ENCODE data around the gene PAEP. TPM values are rescaled to one million over a fixed set of nuclear protein-coding genes. Genes with fewer than 3 reads are reported as not detected.

The PAEP gene
- total RNA-seq, 2 donors from 2014 or later, result not detected

DNA sequence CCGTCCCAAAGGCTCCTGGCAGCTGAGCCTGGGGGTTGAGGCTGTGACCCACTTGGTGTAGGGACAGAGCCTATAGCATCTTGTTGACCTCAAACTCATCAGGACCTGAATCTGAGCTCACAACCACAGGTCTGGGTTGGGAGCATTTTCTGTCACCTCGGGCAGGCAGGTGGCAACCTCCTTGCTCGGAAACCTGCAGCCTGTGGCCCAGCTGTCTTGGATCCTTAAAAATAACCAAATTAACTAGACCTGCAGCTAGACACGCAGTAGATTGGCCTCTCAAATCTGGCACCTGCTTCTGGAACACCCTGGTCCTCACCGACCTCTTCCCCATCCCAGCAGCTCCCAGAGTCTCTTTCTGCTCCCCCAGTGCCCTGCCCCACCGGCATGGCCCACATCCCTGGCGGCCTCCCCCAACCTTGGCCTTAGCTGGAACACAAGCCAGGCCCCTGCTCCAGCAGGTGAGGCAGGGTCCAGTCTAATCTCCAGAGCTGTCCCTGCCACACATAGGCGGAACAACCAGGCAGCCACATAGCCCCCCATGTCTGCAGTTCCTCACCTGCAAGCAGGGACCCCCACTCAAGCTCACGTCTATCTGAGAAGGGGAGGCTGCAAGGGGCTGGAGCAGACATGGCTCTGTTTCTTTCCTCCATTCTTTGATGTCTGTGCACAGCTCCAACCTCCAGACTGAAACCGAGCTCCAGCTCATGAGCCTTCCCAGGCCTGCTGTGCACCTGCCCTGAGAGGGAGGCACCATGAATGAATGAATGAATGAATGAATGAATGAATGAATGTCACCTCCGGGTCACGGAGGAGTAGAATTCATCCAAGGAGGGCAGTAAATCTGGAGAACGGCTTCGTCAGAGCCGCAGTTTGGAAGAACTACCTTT, 28.3 kb downstream of the PAEP start:
- Histone ChIP-seq H3K4me3 (no peak overlapping the region), H3K4me1 (no peaks in the 10 kb centered on the region), H3K27me3 (no peaks in the 10 kb centered on the region), H3K27ac (no peak overlapping the region), H3K36me3 (replicated peaks in 1 of 2; ENCODE audit: insufficient read depth in 1 of 2, low read depth in 2 of 2) (no peaks in the 10 kb centered on the region), H3K9me3 (no peaks in the 10 kb centered on the region)
- intact Hi-C loops (cut with DNase I), result no loop called here
- DNase-seq, result no peak
- WGBS, 2 donors, result 52 to 62% methylated on average over 9 to 14 of the region's 15 CpGs
- TF ChIP-seq, protein P1, sequence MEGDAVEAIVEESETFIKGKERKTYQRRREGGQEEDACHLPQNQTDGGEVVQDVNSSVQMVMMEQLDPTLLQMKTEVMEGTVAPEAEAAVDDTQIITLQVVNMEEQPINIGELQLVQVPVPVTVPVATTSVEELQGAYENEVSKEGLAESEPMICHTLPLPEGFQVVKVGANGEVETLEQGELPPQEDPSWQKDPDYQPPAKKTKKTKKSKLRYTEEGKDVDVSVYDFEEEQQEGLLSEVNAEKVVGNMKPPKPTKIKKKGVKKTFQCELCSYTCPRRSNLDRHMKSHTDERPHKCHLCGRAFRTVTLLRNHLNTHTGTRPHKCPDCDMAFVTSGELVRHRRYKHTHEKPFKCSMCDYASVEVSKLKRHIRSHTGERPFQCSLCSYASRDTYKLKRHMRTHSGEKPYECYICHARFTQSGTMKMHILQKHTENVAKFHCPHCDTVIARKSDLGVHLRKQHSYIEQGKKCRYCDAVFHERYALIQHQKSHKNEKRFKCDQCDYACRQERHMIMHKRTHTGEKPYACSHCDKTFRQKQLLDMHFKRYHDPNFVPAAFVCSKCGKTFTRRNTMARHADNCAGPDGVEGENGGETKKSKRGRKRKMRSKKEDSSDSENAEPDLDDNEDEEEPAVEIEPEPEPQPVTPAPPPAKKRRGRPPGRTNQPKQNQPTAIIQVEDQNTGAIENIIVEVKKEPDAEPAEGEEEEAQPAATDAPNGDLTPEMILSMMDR (IDR thresholded peaks at IDR 0.05), result no peak
- TF ChIP-seq POLR2A (IDR thresholded peaks at IDR 0.05), result no peak
- ATAC-seq, result no peak

DNA sequence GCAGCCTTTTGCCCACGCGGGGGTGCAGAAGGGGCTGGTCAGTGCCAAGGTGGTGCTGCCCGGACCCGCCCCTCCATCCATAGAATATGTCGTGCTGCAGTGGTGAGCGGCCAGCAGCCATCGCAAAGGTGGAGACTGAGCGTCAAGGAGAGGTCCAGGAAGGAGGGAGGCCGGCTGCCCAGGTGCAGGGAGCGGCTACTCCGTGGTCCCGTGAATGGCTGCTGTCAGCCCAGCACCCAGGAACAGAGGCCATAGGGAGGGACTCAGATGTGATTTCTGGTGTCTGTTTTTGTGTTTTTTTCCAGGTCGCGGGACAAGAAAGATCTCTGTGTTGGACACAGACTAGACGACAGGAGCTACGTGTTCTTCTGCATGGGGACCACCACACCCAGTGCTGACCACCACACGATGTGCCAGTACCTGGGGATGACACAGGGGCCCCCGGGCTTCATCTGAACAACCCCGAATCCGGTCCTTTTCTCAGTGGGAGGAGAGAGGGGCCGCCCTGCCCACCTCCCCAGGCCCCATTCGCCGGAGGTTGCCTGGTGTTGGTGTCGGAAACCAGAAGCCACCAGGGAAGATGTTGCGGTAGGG, 29.0 kb downstream of the PAEP start:
- Histone ChIP-seq H3K9me3 (no peaks in the 10 kb centered on the region), H3K36me3 (replicated peaks in 1 of 2; ENCODE audit: insufficient read depth in 1 of 2, low read depth in 2 of 2) (no peaks in the 10 kb centered on the region), H3K27ac (no peak overlapping the region), H3K4me1 (no peaks in the 10 kb centered on the region), H3K4me3 (no peak overlapping the region), H3K27me3 (no peaks in the 10 kb centered on the region)
- ATAC-seq, result no peak
- no peak for DNase-seq
- 59 to 68% methylated on average over 10 to 24 of the region's 25 CpGs for WGBS, 2 donors
- TF ChIP-seq POLR2A (IDR thresholded peaks at IDR 0.05), result no peak
- TF ChIP-seq, protein P1 (IDR thresholded peaks at IDR 0.05), result no peak
- intact Hi-C loops (cut with DNase I), result no loop called here

DNA sequence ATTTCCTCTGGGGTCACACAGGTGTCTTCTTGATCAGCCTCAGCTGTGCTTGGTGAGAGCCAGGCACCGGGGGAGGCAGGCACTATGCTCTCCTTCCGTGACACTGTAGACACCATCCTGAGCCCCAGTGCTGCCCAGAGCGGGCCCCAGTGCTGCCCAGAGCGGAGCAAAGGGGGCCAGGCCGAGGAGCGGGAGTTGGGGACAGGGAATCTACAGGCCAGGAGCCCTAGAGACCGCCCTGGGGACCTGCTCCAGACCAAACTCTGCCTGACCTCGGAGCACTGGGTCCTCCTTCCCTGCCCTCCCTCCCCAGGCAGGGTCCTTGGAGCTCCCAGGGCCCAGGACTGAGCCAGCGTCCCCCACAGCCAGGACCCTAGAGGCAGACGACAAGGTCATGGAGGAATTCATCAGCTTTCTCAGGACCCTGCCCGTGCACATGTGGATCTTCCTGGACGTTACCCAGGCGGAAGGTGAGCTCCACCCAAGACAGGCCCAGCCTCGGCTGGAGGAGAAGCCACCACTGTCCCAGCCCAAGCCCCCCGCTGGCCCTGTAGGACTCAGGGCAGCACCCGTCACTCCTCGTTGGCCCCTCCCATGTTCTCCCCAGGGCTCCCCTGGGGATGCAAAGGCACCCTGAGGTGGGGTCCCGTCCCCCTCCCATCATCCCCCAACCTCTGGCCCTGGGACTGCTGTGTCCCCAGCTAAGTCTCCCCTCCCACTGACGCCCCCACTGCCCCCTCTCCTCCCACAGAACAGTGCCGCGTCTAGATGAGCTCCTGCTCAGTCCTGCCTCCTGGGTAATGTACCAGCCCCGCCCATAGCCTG, 30.2 kb downstream of the PAEP start:
- intact Hi-C loops (cut with DNase I), result no loop called here
- Histone ChIP-seq H3K27me3 (no peaks in the 10 kb centered on the region), H3K27ac (no peak overlapping the region), H3K4me3 (no peak overlapping the region), H3K9me3 (no peaks in the 10 kb centered on the region), H3K36me3 (replicated peaks in 1 of 2; ENCODE audit: insufficient read depth in 1 of 2, low read depth in 2 of 2) (no peaks in the 10 kb centered on the region), H3K4me1 (no peaks in the 10 kb centered on the region)
- ATAC-seq (no peak), DNase-seq (no peak)
- TF ChIP-seq, protein P1 (IDR thresholded peaks at IDR 0.05), result no peak
- TF ChIP-seq POLR2A (IDR thresholded peaks at IDR 0.05), result no peak
- WGBS, 2 donors, result 51 to 58% methylated on average over 10 to 22 of the region's 22 CpGs

DNA sequence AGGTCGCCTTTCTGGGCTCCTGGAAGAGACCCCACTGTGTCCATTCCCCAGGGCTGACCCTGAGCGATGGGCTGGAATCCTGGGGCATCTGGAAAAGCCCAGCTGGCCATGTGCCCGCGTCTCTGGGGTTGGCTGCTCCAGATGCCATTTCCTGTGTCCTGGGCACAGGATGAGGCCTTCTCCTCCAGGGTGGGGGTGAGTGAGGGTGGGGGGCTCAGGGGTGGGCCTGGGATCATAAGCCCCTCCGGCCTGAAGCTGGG, 30.7 kb downstream of the PAEP start:
- intact Hi-C loops (cut with DNase I), result no loop called here
- DNase-seq (no peak), ATAC-seq (no peak)
- H3K36me3 ChIP-seq (replicated peaks in 1 of 2; ENCODE audit: insufficient read depth in 1 of 2, low read depth in 2 of 2), result no peaks in the 10 kb centered on the region
- no peaks in the 10 kb centered on the region for H3K4me1 ChIP-seq
- no peaks in the 10 kb centered on the region for H3K27me3 ChIP-seq
- no peaks in the 10 kb centered on the region for H3K9me3 ChIP-seq
- no peak for TF ChIP-seq POLR2A (IDR thresholded peaks at IDR 0.05)
- TF ChIP-seq, protein P1 (IDR thresholded peaks at IDR 0.05), result no peak
- H3K4me3 ChIP-seq, result no peak overlapping the region
- WGBS, 2 donors, result 52 to 76% methylated on average over 5 of the region's 5 CpGs
- no peak overlapping the region for H3K27ac ChIP-seq

Measured in body of pancreas (tissue), 4 donors.